Mucosa of descending colon (tissue), 3 donors: ENCODE results near the gene NELL1. TPM values are rescaled to one million over a fixed set of nuclear protein-coding genes. Genes with fewer than 3 reads are reported as not detected.

Source experiments
- ATAC-seq: fragments of 200-7000 bp; cut with Tn5 transposase; one replicate; pipeline ENCODE4 v1.9.1; 2020; ENCODE audit warnings: mild to moderate bottlenecking, moderate library complexity
- DNase-seq, 3 donors: peaks; one replicate each; pipeline ENCODE4 v3.0.0-alpha.2; 2020
- H3K36me3 ChIP-seq: fragments of 200-600 bp; one replicate; pipeline ENCODE4 v1.8.0; 2021; ENCODE audit warnings: low read depth, mild to moderate bottlenecking
- H3K4me1 ChIP-seq: fragments of 200-600 bp; one replicate; pipeline ENCODE4 v1.8.0; 2021; ENCODE audit warnings: low read depth, mild to moderate bottlenecking
- H3K4me3 ChIP-seq: fragments of 200-600 bp; one replicate; pipeline ENCODE4 v1.8.0; 2021; ENCODE audit warnings: mild to moderate bottlenecking
- H3K9me3 ChIP-seq: fragments of 200-600 bp; one replicate; pipeline ENCODE4 v1.8.0; 2021; ENCODE audit warnings: mild to moderate bottlenecking
- CTCF ChIP-seq: fragments of 200-600 bp; IDR thresholded peaks from one replicate; pipeline ENCODE4 v1.8.0; 2022; ENCODE audit warnings: antibody characterized with exemption, mild to moderate bottlenecking
- intact Hi-C, 2 donors: fragments of 100-400 bp; cut with DNase I in 1 of 2; cut with micrococcal nuclease in 1 of 2; formaldehyde crosslinking; loops; one replicate each; pipeline versions ENCODE4 v1.11.0 to v1.11.1; 2022; cut with DNase I, micrococcal nuclease
- total RNA-seq, 3 donors: library from RNA; stranded (reverse); fragmentation: NEBNext Ultra II Directional in 2 of 3; extraction: Animal tissue kit (Norgen Biotek cat#: 25700) in 2 of 3; gene quantifications; one replicate each; pipeline versions ENCODE4 v1.2.1 to v1.2.4, GENCODE V29; 2021 to 2023
- donor health status: DM: no; HTN: no; CAD: no; lungs with moderate emphysema.
- donor health status: DM: no; HTN: no; CAD: no.
- donor health status: DM: no; HTN: yes; CAD: no.

NELL1 gene
- total RNA-seq, 3 donors from 2014 or later: 0.20 to 0.73 (median 0.31) TPM

GRCh38 chr11:20881328-20882079 is 212.1 kb downstream of the NELL1 start:
- no peaks in the 10 kb centered on the region for H3K4me1 ChIP-seq
- no peak for TF ChIP-seq CTCF

GRCh38 chr11:20887137-20887536 is 217.8 kb downstream of the NELL1 start:
- Histone ChIP-seq H3K9me3 (peaks cover 23% of the 10 kb centered on the region), H3K4me3 (no peak overlapping the region), H3K36me3 (no peaks in the 10 kb centered on the region), H3K4me1 (no peaks in the 10 kb centered on the region)
- TF ChIP-seq CTCF: no peak
- intact Hi-C loops: no loop called here
- ATAC-seq (no peak), DNase-seq (no peak)

More at GRCh38 chr11:20881328-20882079, 212.1 kb downstream of the NELL1 start:
- intact Hi-C loops: no loop called here
- ATAC-seq (no peak), DNase-seq (no peak)
- peaks cover 11% of the 10 kb centered on the region for H3K9me3 ChIP-seq
- no peak overlapping the region for H3K4me3 ChIP-seq
- H3K36me3 ChIP-seq: no peaks in the 10 kb centered on the region

- intact Hi-C loops: no loop called here
- TF ChIP-seq CTCF: no peak
- no peak overlapping the region for H3K4me3 ChIP-seq
- no peaks in the 10 kb centered on the region for H3K36me3 ChIP-seq
- ATAC-seq (no peak), DNase-seq (no peak)
- peaks cover 23% of the 10 kb centered on the region for H3K9me3 ChIP-seq
- no peaks in the 10 kb centered on the region for H3K4me1 ChIP-seq
Measured at GRCh38 chr11:20894296-20894695, 224.9 kb downstream of the NELL1 start.

GRCh38 chr11:20909995-20910726 is 240.8 kb downstream of the NELL1 start:
- intact Hi-C loops: no loop called here
- no peaks in the 10 kb centered on the region for H3K36me3 ChIP-seq
- no peak for ATAC-seq
- H3K4me3 ChIP-seq: no peak overlapping the region
- DNase-seq: no peak
- peaks cover 11% of the 10 kb centered on the region for H3K9me3 ChIP-seq
- TF ChIP-seq CTCF: no peak
- no peaks in the 10 kb centered on the region for H3K4me1 ChIP-seq

GRCh38 chr11:20910733-20911132 is 241.3 kb downstream of the NELL1 start:
- Histone ChIP-seq H3K36me3 (no peaks in the 10 kb centered on the region), H3K9me3 (peaks cover 7% of the 10 kb centered on the region), H3K4me1 (no peaks in the 10 kb centered on the region), H3K4me3 (no peak overlapping the region)
- no peak for TF ChIP-seq CTCF
- ATAC-seq (no peak), DNase-seq (no peak)
- intact Hi-C loops: no loop called here
